ENCODE data around the gene NRTN.

- TF ChIP-seq CTCF (IDR thresholded peaks at IDR 0.05; ENCODE audit: low read depth, low read length, poor library complexity, severe bottlenecking), result no peak
- TF ChIP-seq EZH2phosphoT487 (IDR thresholded peaks at IDR 0.05; ENCODE audit: borderline replicate concordance, low read length), result no peak
These were observed 11.7 kb upstream of the NRTN start for GRCh38 chr19:5793188-5793587.

Data from DOHH2 (cell line).